ENCODE data around the gene WDR27. TPM values are rescaled to one million over a fixed set of nuclear protein-coding genes. Genes with fewer than 3 reads are reported as not detected.

WDR27 gene
- polyA plus RNA-seq, 3 donors = 0.95 to 20.5 (median 2.0) TPM

DNA sequence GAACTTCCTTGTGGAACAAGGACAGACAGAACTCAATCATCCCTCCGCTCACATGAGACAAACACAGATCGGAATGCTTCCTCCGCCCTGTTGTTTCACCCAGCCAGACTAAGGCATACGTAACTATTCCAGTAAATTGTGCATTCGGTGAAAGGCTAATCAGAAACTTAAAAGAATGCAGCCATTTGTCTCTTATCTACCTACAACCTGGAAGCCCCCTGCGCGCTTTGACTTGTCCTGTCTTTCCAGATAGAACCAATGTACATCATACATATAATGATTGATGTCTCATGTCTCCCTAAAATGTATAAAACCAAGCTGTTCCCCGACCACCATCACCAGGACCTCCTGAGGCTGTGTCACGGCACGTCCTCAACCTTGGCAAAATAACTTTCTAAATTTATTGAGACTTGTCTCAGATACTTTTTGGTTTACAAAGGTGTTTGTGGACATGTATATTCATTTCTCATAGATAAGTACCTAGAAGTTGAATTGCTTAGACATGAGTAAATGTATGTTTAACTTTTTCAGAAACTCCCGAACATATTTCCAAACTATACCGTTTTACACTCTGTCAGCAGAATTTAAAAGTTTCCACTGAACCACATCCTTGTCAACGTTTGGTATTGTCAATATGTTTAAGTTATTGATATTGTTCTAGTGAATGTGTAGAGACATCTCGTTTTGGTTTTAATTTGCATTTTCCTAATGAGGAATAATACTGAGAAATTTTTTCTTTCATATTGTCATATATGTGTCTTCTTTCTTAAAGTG, 250.6 kb downstream of the WDR27 start:
- H4K20me1 ChIP-seq (ENCODE audit: insufficient read depth, low read length) = no peaks in the 10 kb centered on the region
- no peak for TF ChIP-seq CTCF (IDR thresholded peaks at IDR 0.05)
- Mint-ChIP-seq H3K4me1 (no peaks in the 10 kb centered on the region), H3K9me3 (peaks cover 2 to 25% (median 11%) of the 10 kb centered on the region in 7 donors), H3K36me3 (no peaks in the 10 kb centered on the region), H3K4me3 (no peak overlapping the region), H3K27me3 (ENCODE audit: low read depth in 3 of 3) (no peaks in the 10 kb centered on the region), H3K27ac (no peak overlapping the region)
- no peak overlapping the region for H3K9ac ChIP-seq (ENCODE audit: insufficient read depth, low read length, poor library complexity, severe bottlenecking)
- no peak overlapping the region for H3K4me3 ChIP-seq (replicated peaks in 1 of 3; ENCODE audit: low read depth in 2 of 3, low read length in 3 of 3)
- intact Hi-C loops (cut with micrococcal nuclease) = no loop called here
- 100% methylated on average over 7 of the region's 14 CpGs for WGBS (ENCODE audit: insufficient coverage)
- H3K27me3 ChIP-seq (ENCODE audit: control insufficient read depth in 2 of 2, insufficient read depth in 2 of 2, low read length in 2 of 2) = no peaks in the 10 kb centered on the region
- peaks cover under 1 to 26% of the 10 kb centered on the region in 2 donors for H3K9me3 ChIP-seq (replicated peaks in 1 of 2; ENCODE audit: control insufficient read depth in 1 of 2, insufficient read depth in 1 of 2, low read length in 2 of 2)
- H3K4me1 ChIP-seq (ENCODE audit: control insufficient read depth in 1 of 2, insufficient read depth in 2 of 2, low read length in 2 of 2) = no peaks in the 10 kb centered on the region
- no peak overlapping the region for H3K27ac ChIP-seq (ENCODE audit: low read depth in 1 of 2, low read length in 2 of 2)
- no peak overlapping the region for H2AFZ ChIP-seq (ENCODE audit: insufficient read depth, low read depth, low read length, poor library complexity, severe bottlenecking)
- H3K36me3 ChIP-seq (replicated peaks in 1 of 2; ENCODE audit: control insufficient read depth in 1 of 2, insufficient read depth in 2 of 2, low read length in 2 of 2) = no peaks in the 10 kb centered on the region
- H3K4me2 ChIP-seq (replicated peaks; ENCODE audit: extremely low read depth, low read length, poor library complexity, severe bottlenecking) = no peak overlapping the region
- DNase-seq = no peak
- H3K79me2 ChIP-seq (ENCODE audit: insufficient read depth, low read length) = no peaks in the 10 kb centered on the region

GRCh38 chr6:169450097-169450496, 251.7 kb downstream of the WDR27 start:
- H3K36me3 ChIP-seq (replicated peaks in 1 of 2; ENCODE audit: control insufficient read depth in 1 of 2, insufficient read depth in 2 of 2, low read length in 2 of 2) = no peaks in the 10 kb centered on the region
- Mint-ChIP-seq H3K36me3 (no peaks in the 10 kb centered on the region), H3K4me3 (no peak overlapping the region), H3K9me3 (peaks cover 6 to 34% (median 10%) of the 10 kb centered on the region in 7 donors), H3K27ac (no peak overlapping the region), H3K27me3 (ENCODE audit: low read depth in 3 of 3) (no peaks in the 10 kb centered on the region), H3K4me1 (no peaks in the 10 kb centered on the region)
- H3K4me1 ChIP-seq (ENCODE audit: control insufficient read depth in 1 of 2, insufficient read depth in 2 of 2, low read length in 2 of 2) = no peaks in the 10 kb centered on the region
- no peak overlapping the region for H3K27ac ChIP-seq (ENCODE audit: low read depth in 1 of 2, low read length in 2 of 2)
- H4K20me1 ChIP-seq (ENCODE audit: insufficient read depth, low read length) = no peaks in the 10 kb centered on the region
- H3K27me3 ChIP-seq (ENCODE audit: control insufficient read depth in 2 of 2, insufficient read depth in 2 of 2, low read length in 2 of 2) = no peaks in the 10 kb centered on the region
- no peak overlapping the region for H3K9ac ChIP-seq (ENCODE audit: insufficient read depth, low read length, poor library complexity, severe bottlenecking)
- H3K9me3 ChIP-seq (replicated peaks in 1 of 2; ENCODE audit: control insufficient read depth in 1 of 2, insufficient read depth in 1 of 2, low read length in 2 of 2) = peaks cover 0 to 35% of the 10 kb centered on the region in 2 donors
- no peak overlapping the region for H2AFZ ChIP-seq (ENCODE audit: insufficient read depth, low read depth, low read length, poor library complexity, severe bottlenecking)
- 97% methylated on average over 8 of the region's 12 CpGs for WGBS (ENCODE audit: insufficient coverage)
- TF ChIP-seq CTCF (IDR thresholded peaks at IDR 0.05) = no peak
- DNase-seq = no peak
- no peaks in the 10 kb centered on the region for H3K79me2 ChIP-seq (ENCODE audit: insufficient read depth, low read length)
- H3K4me3 ChIP-seq (replicated peaks in 1 of 3; ENCODE audit: low read depth in 2 of 3, low read length in 3 of 3) = no peak overlapping the region
- intact Hi-C loops (cut with micrococcal nuclease) = no loop called here
- H3K4me2 ChIP-seq (replicated peaks; ENCODE audit: extremely low read depth, low read length, poor library complexity, severe bottlenecking) = no peak overlapping the region

Data from CD14-positive monocyte (primary cell).